HFFc6 (cell line): ENCODE measurements around the gene CHPT1. TPM values are rescaled to one million over a fixed set of nuclear protein-coding genes. Genes with fewer than 3 reads are reported as not detected.

Experiments
- DNase-seq: peaks from one replicate; pipeline ENCODE4 v3.0.0-alpha.2; 2018
- H3K27ac Mint-ChIP-seq: 2 replicates; pipeline ENCODE4 v1.8.0; 2020; ENCODE audit warnings: mild to moderate bottlenecking, mixed read lengths
- H3K27me3 Mint-ChIP-seq: 2 replicates; pipeline ENCODE4 v1.8.0; 2021; ENCODE audit warnings: mild to moderate bottlenecking, moderate library complexity, mixed read lengths; ENCODE audit not compliant: insufficient read depth
- H3K36me3 Mint-ChIP-seq: 2 replicates; pipeline ENCODE4 v1.8.0; 2021; ENCODE audit warnings: low read depth, mixed read lengths
- H3K4me1 Mint-ChIP-seq: 2 replicates; pipeline ENCODE4 v1.8.0; 2020; ENCODE audit warnings: low read depth, mixed read lengths
- H3K4me3 Mint-ChIP-seq: 2 replicates; pipeline ENCODE4 v1.8.0; 2020; ENCODE audit warnings: mild to moderate bottlenecking, moderate library complexity, mixed read lengths
- H3K9me3 Mint-ChIP-seq: 2 replicates; pipeline ENCODE4 v1.8.0; 2020; ENCODE audit warnings: mild to moderate bottlenecking, mixed read lengths
- long read RNA-seq: library from polyadenylated mRNA; unstranded; transcript quantifications from one replicate; pipeline ENCODE4 v2.0.0, GENCODE V29; 2019
- total RNA-seq, 6 experiments: library from RNA; stranded (reverse); fragmentation: NEBNext Ultra II Directional; extraction: Animal tissue kit (Norgen Biotek cat#: 25700); gene quantifications; 2 replicates in 1 of 6; 3 replicates in 5 of 6; pipeline ENCODE4 v1.2.3, GENCODE V29; 2021
- TF ChIP-seq, protein P1 (sequence below): fragments of 200-600 bp; sonication (generic); IDR thresholded peaks from 2 replicates; pipeline ENCODE4 v1.5.0; 2021; ENCODE audit warnings: antibody characterized with exemption, mild to moderate bottlenecking

The CHPT1 gene
- 10 to 100 TPM; 28.1 to 38.8 (median 34.5) TPM for total RNA-seq
- long read RNA-seq, partial matches to known transcripts = 1 of 7 reads
- long read RNA-seq, other reads (novel, unspliced or antisense) = 2 of 7 reads

GRCh38 chr12:101697197-101697929 is at the start of gene CHPT1:
TSS of gene CHPT1 (plus strand) at chr12:101697640. CDS start at chr12:101697862, 222 bp downstream.
- H3K27ac Mint-ChIP-seq = peak within 1 kb of the TSS; percentile 85
- H3K27me3 Mint-ChIP-seq = no peaks in the 10 kb centered on the region; the same call in 1 of the 2 replicates
- no peak for DNase-seq
- peak within 1 kb of the TSS; percentile 94 for H3K4me3 Mint-ChIP-seq
- peaks cover 49% of the 10 kb centered on the region for H3K4me1 Mint-ChIP-seq
- no peaks in the 10 kb centered on the region for H3K36me3 Mint-ChIP-seq
- TF ChIP-seq, protein P1, sequence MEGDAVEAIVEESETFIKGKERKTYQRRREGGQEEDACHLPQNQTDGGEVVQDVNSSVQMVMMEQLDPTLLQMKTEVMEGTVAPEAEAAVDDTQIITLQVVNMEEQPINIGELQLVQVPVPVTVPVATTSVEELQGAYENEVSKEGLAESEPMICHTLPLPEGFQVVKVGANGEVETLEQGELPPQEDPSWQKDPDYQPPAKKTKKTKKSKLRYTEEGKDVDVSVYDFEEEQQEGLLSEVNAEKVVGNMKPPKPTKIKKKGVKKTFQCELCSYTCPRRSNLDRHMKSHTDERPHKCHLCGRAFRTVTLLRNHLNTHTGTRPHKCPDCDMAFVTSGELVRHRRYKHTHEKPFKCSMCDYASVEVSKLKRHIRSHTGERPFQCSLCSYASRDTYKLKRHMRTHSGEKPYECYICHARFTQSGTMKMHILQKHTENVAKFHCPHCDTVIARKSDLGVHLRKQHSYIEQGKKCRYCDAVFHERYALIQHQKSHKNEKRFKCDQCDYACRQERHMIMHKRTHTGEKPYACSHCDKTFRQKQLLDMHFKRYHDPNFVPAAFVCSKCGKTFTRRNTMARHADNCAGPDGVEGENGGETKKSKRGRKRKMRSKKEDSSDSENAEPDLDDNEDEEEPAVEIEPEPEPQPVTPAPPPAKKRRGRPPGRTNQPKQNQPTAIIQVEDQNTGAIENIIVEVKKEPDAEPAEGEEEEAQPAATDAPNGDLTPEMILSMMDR = no peak
- H3K9me3 Mint-ChIP-seq = peaks cover 5% of the 10 kb centered on the region; the same call in 1 of the 2 replicates

DNA sequence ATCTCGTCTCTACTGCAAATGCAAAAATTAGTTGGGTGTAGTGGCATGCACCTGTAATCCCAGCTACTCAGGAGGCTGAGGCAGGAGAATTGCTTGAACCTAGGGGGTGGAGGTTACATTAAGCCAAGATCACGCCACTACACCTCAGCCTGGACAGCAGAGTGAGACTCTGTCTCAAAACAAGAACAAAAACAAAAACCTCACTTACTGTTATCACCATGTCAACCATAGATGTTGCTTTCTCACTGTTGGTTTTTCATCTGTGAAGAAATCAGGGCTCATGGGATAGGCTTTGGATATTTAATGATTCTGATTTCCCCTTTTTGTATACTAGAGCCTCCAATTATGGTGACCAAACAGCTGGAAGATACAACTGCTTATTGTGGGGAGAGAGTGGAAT is 49.7 kb upstream of the CHPT1 start:
- no peak overlapping the region for H3K4me3 Mint-ChIP-seq
- TF ChIP-seq, protein P1 = no peak
- DNase-seq = no peak
- peaks cover 3% of the 10 kb centered on the region; the same call in 1 of the 2 replicates for H3K27me3 Mint-ChIP-seq
- no peak overlapping the region for H3K27ac Mint-ChIP-seq
- H3K4me1 Mint-ChIP-seq = peaks cover 6% of the 10 kb centered on the region; the same call in 1 of the 2 replicates
- no peaks in the 10 kb centered on the region for H3K36me3 Mint-ChIP-seq
- no peaks in the 10 kb centered on the region for H3K9me3 Mint-ChIP-seq

DNA sequence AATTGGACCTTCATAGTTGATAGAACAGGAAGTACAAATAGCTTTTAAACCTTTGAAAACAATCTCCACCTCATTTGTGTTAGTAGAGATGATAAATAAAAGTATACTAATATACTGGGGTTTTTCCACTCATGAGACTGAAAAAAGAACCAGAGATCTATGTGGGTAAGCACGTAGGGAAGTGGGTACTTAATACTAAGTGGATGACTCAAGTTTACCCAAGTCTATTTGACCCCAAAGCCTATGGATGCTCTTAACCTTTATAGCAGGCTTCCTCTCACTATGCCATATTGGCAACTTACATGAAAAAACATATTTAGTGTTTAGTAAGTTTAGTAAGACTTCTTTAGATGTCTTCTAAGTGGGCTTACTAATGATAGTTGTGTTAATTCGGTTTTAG is 49.2 kb upstream of the CHPT1 start:
- no peaks in the 10 kb centered on the region for H3K9me3 Mint-ChIP-seq
- peaks cover 6% of the 10 kb centered on the region; the same call in 1 of the 2 replicates for H3K4me1 Mint-ChIP-seq
- no peak overlapping the region for H3K27ac Mint-ChIP-seq
- peaks cover 3% of the 10 kb centered on the region; the same call in 1 of the 2 replicates for H3K27me3 Mint-ChIP-seq
- DNase-seq = no peak
- no peak overlapping the region for H3K4me3 Mint-ChIP-seq
- H3K36me3 Mint-ChIP-seq = no peaks in the 10 kb centered on the region
- TF ChIP-seq, protein P1 = no peak

GRCh38 chr12:101650346-101651117 is 46.9 kb upstream of the CHPT1 start:
- no peak overlapping the region for H3K4me3 Mint-ChIP-seq
- H3K27ac Mint-ChIP-seq = no peak overlapping the region
- H3K27me3 Mint-ChIP-seq = no peaks in the 10 kb centered on the region; the same call in 1 of the 2 replicates
- no peak for DNase-seq
- H3K36me3 Mint-ChIP-seq = no peaks in the 10 kb centered on the region
- TF ChIP-seq, protein P1 = no peak
- H3K4me1 Mint-ChIP-seq = peaks cover 6% of the 10 kb centered on the region; the same call in 1 of the 2 replicates
- H3K9me3 Mint-ChIP-seq = no peaks in the 10 kb centered on the region

DNA sequence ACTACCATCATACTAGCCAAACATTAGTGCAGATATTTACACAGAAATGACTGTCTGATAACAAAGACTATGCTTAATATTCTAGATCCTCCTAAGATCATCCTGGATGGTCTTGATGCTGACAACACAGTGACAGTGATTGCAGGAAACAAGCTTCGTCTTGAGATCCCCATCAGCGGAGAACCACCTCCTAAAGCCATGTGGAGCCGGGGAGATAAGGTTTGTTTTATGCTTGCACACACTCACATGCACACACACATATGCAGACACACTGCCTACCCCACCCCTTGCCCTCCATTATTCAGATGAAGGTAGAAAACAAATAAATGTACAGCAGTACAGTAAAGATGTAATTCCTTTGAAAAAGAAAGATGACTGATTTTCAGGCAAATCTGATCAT is 44.4 kb upstream of the CHPT1 start:
- no peaks in the 10 kb centered on the region for H3K4me1 Mint-ChIP-seq

More for the DNA sequence above, 44.4 kb upstream of the CHPT1 start:
- H3K4me3 Mint-ChIP-seq = no peak overlapping the region
- TF ChIP-seq, protein P1 = no peak
- no peaks in the 10 kb centered on the region for H3K9me3 Mint-ChIP-seq
- H3K36me3 Mint-ChIP-seq = no peaks in the 10 kb centered on the region
- no peak for DNase-seq
- no peaks in the 10 kb centered on the region; the same call in none of the 2 replicates for H3K27me3 Mint-ChIP-seq
- H3K27ac Mint-ChIP-seq = no peak overlapping the region
